ENCODE results near the gene STAT1.

STAT1 gene

GRCh38 chr2:191038241-191038725, 24.3 kb upstream of the STAT1 start:
- no peaks in the 10 kb centered on the region for H3K27me3 ChIP-seq (ENCODE audit: insufficient read depth, low read length, poor library complexity)
- H3K4me3 ChIP-seq (ENCODE audit: low read length): no peak overlapping the region
- H2BK5ac ChIP-seq (ENCODE audit: low read length): no peak overlapping the region
- H3K27ac ChIP-seq (ENCODE audit: low read depth, low read length): no peak overlapping the region
- no CpG with 5 or more reads among the region's 2 CpGs for WGBS (ENCODE audit: extremely low coverage, insufficient coverage, low lambda C conversion rate)
- H3K23ac ChIP-seq (ENCODE audit: low read length): no peak overlapping the region
- H3K36me3 ChIP-seq (ENCODE audit: control insufficient read depth, insufficient read depth, low read length): no peaks in the 10 kb centered on the region
- H3K4ac ChIP-seq (ENCODE audit: low read depth, low read length): no peak overlapping the region
- H3K79me1 ChIP-seq (ENCODE audit: low read length): no peaks in the 10 kb centered on the region
- H2BK15ac ChIP-seq (replicated peaks; ENCODE audit: low read depth): peak overlapping the region; percentile 42
- H3K9ac ChIP-seq (ENCODE audit: low read length): no peak overlapping the region
- H3K79me2 ChIP-seq (ENCODE audit: control insufficient read depth, insufficient read depth, low read length): no peaks in the 10 kb centered on the region
- no peak overlapping the region for H3K4me2 ChIP-seq (ENCODE audit: low read length)
- DNase-seq: no peak
- peak overlapping the region; percentile 88 for H2BK120ac ChIP-seq (ENCODE audit: low read depth, low read length)
- H4K8ac ChIP-seq (ENCODE audit: low read depth, low read length): no peak overlapping the region
- H3K18ac ChIP-seq (ENCODE audit: low read length): peak overlapping the region; percentile 39
- no peak overlapping the region for H4K5ac ChIP-seq (ENCODE audit: low read length)
- H3K56ac ChIP-seq (ENCODE audit: low read length): no peak overlapping the region
- peaks cover 6% of the 10 kb centered on the region for H3K4me1 ChIP-seq (ENCODE audit: control insufficient read depth, low read depth, low read length)
- H2AK5ac ChIP-seq (ENCODE audit: low read length): no peak overlapping the region

DNA sequence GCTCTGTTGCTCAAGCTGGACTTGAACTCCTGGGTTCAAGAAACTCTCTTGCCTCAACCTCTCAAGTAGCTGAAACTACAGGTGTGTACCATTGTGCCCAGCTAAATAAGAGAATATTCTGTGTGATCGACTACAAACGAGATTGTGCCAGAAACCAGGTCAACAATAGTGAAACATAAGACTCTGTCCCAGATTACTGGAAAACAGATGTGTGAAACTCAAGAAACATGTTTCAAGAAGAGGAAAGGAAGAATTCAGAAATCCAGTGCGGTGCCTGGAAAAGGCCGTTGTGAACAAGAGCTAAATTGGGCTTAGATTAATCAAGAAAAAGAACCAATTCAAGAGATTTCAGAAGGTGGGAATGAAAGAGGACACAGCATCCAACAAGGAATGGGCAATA, 23.4 kb upstream of the STAT1 start:
- no peak overlapping the region for H3K23ac ChIP-seq (ENCODE audit: low read length)
- H3K4me1 ChIP-seq (ENCODE audit: control insufficient read depth, low read depth, low read length): peaks cover 6% of the 10 kb centered on the region
- H3K79me2 ChIP-seq (ENCODE audit: control insufficient read depth, insufficient read depth, low read length): no peaks in the 10 kb centered on the region
- H3K4me2 ChIP-seq (ENCODE audit: low read length): no peak overlapping the region
- H3K36me3 ChIP-seq (ENCODE audit: control insufficient read depth, insufficient read depth, low read length): no peaks in the 10 kb centered on the region
- H3K56ac ChIP-seq (ENCODE audit: low read length): no peak overlapping the region
- H2AK5ac ChIP-seq (ENCODE audit: low read length): no peak overlapping the region
- H2BK15ac ChIP-seq (replicated peaks; ENCODE audit: low read depth): no peak overlapping the region
- no peak overlapping the region for H4K8ac ChIP-seq (ENCODE audit: low read depth, low read length)
- H3K4ac ChIP-seq (ENCODE audit: low read depth, low read length): no peak overlapping the region
- no peak overlapping the region for H4K5ac ChIP-seq (ENCODE audit: low read length)
- H3K79me1 ChIP-seq (ENCODE audit: low read length): no peaks in the 10 kb centered on the region
- no peak overlapping the region for H3K27ac ChIP-seq (ENCODE audit: low read depth, low read length)
- H3K9ac ChIP-seq (ENCODE audit: low read length): no peak overlapping the region
- H3K18ac ChIP-seq (ENCODE audit: low read length): no peak overlapping the region
- DNase-seq: no peak
- no peaks in the 10 kb centered on the region for H3K27me3 ChIP-seq (ENCODE audit: insufficient read depth, low read length, poor library complexity)
- H2BK120ac ChIP-seq (ENCODE audit: low read depth, low read length): no peak overlapping the region
- H2BK5ac ChIP-seq (ENCODE audit: low read length): no peak overlapping the region
- WGBS (ENCODE audit: extremely low coverage, insufficient coverage, low lambda C conversion rate): no CpG with 5 or more reads among the region's 4 CpGs
- H3K4me3 ChIP-seq (ENCODE audit: low read length): no peak overlapping the region

GRCh38 chr2:191036363-191036762, 22.4 kb upstream of the STAT1 start:
- Histone ChIP-seq H3K4me2 (ENCODE audit: low read length) (no peak overlapping the region), H2BK15ac (replicated peaks; ENCODE audit: low read depth) (no peak overlapping the region), H3K56ac (ENCODE audit: low read length) (no peak overlapping the region), H4K8ac (ENCODE audit: low read depth, low read length) (peak overlapping the region; percentile 56), H3K4ac (ENCODE audit: low read depth, low read length) (no peak overlapping the region), H2AK5ac (ENCODE audit: low read length) (no peak overlapping the region), H3K27ac (ENCODE audit: low read depth, low read length) (no peak overlapping the region), H4K5ac (ENCODE audit: low read length) (no peak overlapping the region), H3K18ac (ENCODE audit: low read length) (no peak overlapping the region), H3K23ac (ENCODE audit: low read length) (no peak overlapping the region), H3K4me1 (ENCODE audit: control insufficient read depth, low read depth, low read length) (peaks cover 6% of the 10 kb centered on the region), H3K9ac (ENCODE audit: low read length) (no peak overlapping the region), H3K4me3 (ENCODE audit: low read length) (no peak overlapping the region), H3K27me3 (ENCODE audit: insufficient read depth, low read length, poor library complexity) (no peaks in the 10 kb centered on the region), H3K36me3 (ENCODE audit: control insufficient read depth, insufficient read depth, low read length) (no peaks in the 10 kb centered on the region), H2BK120ac (ENCODE audit: low read depth, low read length) (no peak overlapping the region), H3K79me2 (ENCODE audit: control insufficient read depth, insufficient read depth, low read length) (no peaks in the 10 kb centered on the region), H3K79me1 (ENCODE audit: low read length) (no peaks in the 10 kb centered on the region), H2BK5ac (ENCODE audit: low read length) (no peak overlapping the region)
- no CpG with 5 or more reads among the region's 2 CpGs for WGBS (ENCODE audit: extremely low coverage, insufficient coverage, low lambda C conversion rate)
- no peak for DNase-seq

- no peak overlapping the region for H3K9ac ChIP-seq (ENCODE audit: low read length)
- no peak overlapping the region for H4K8ac ChIP-seq (ENCODE audit: low read depth, low read length)
- no peaks in the 10 kb centered on the region for H3K79me2 ChIP-seq (ENCODE audit: control insufficient read depth, insufficient read depth, low read length)
- H3K56ac ChIP-seq (ENCODE audit: low read length): no peak overlapping the region
- no peak overlapping the region for H2AK5ac ChIP-seq (ENCODE audit: low read length)
- no peaks in the 10 kb centered on the region for H3K79me1 ChIP-seq (ENCODE audit: low read length)
- peaks cover 2% of the 10 kb centered on the region for H3K4me1 ChIP-seq (ENCODE audit: control insufficient read depth, low read depth, low read length)
- no peak overlapping the region for H4K5ac ChIP-seq (ENCODE audit: low read length)
- H3K27ac ChIP-seq (ENCODE audit: low read depth, low read length): no peak overlapping the region
- DNase-seq: no peak
- H3K4ac ChIP-seq (ENCODE audit: low read depth, low read length): no peak overlapping the region
- WGBS (ENCODE audit: extremely low coverage, insufficient coverage, low lambda C conversion rate): no CpG with 5 or more reads among the region's 8 CpGs
- H2BK15ac ChIP-seq (replicated peaks; ENCODE audit: low read depth): no peak overlapping the region
- no peak overlapping the region for H3K23ac ChIP-seq (ENCODE audit: low read length)
- no peak overlapping the region for H2BK5ac ChIP-seq (ENCODE audit: low read length)
- no peak overlapping the region for H3K4me3 ChIP-seq (ENCODE audit: low read length)
- no peak overlapping the region for H3K18ac ChIP-seq (ENCODE audit: low read length)
- H2BK120ac ChIP-seq (ENCODE audit: low read depth, low read length): no peak overlapping the region
- H3K4me2 ChIP-seq (ENCODE audit: low read length): no peak overlapping the region
- H3K27me3 ChIP-seq (ENCODE audit: insufficient read depth, low read length, poor library complexity): no peaks in the 10 kb centered on the region
- H3K36me3 ChIP-seq (ENCODE audit: control insufficient read depth, insufficient read depth, low read length): no peaks in the 10 kb centered on the region
Observed at GRCh38 chr2:191032588-191033429, 18.8 kb upstream of the STAT1 start.

- Histone ChIP-seq H4K5ac (ENCODE audit: low read length) (no peak overlapping the region), H3K27me3 (ENCODE audit: insufficient read depth, low read length, poor library complexity) (no peaks in the 10 kb centered on the region), H2BK120ac (ENCODE audit: low read depth, low read length) (no peak overlapping the region), H3K9ac (ENCODE audit: low read length) (no peak overlapping the region), H3K27ac (ENCODE audit: low read depth, low read length) (no peak overlapping the region), H3K4me1 (ENCODE audit: control insufficient read depth, low read depth, low read length) (peaks cover 2% of the 10 kb centered on the region), H2BK5ac (ENCODE audit: low read length) (no peak overlapping the region), H3K56ac (ENCODE audit: low read length) (no peak overlapping the region), H3K4me3 (ENCODE audit: low read length) (no peak overlapping the region), H3K79me2 (ENCODE audit: control insufficient read depth, insufficient read depth, low read length) (no peaks in the 10 kb centered on the region), H2BK15ac (replicated peaks; ENCODE audit: low read depth) (no peak overlapping the region), H3K23ac (ENCODE audit: low read length) (no peak overlapping the region), H4K8ac (ENCODE audit: low read depth, low read length) (no peak overlapping the region), H3K36me3 (ENCODE audit: control insufficient read depth, insufficient read depth, low read length) (no peaks in the 10 kb centered on the region), H3K4me2 (ENCODE audit: low read length) (no peak overlapping the region), H2AK5ac (ENCODE audit: low read length) (no peak overlapping the region), H3K79me1 (ENCODE audit: low read length) (no peaks in the 10 kb centered on the region), H3K4ac (ENCODE audit: low read depth, low read length) (no peak overlapping the region), H3K18ac (ENCODE audit: low read length) (no peak overlapping the region)
- WGBS (ENCODE audit: extremely low coverage, insufficient coverage, low lambda C conversion rate): no CpG with 5 or more reads among the region's 2 CpGs
- DNase-seq: no peak
Observed at GRCh38 chr2:191031256-191031655, 17.3 kb upstream of the STAT1 start.
